DND-41 (cell line): ENCODE results near the gene TSPO.

ENCODE experiments used
- ATAC-seq: fragments of 200-7000 bp; cut with Tn5 transposase; 3 replicates; pipeline ENCODE4 v1.9.1; 2021; ENCODE audit warnings: low read depth; ENCODE audit not compliant: insufficient read depth
- DNase-seq: peaks from one replicate; pipeline ENCODE4 v3.0.0-alpha.2; 2020
- H2AFZ ChIP-seq: 2 replicates; pipeline ENCODE4 v1.6.0; 2012; ENCODE audit warnings: low read depth, low read length
- H3K27ac ChIP-seq: 2 replicates; pipeline ENCODE4 v1.5.1; 2012; ENCODE audit warnings: low read length, inconsistent platforms
- H3K27me3 ChIP-seq: fragments of 200-600 bp; sonication (generic); 2 replicates; pipeline ENCODE4 v1.6.0; 2012; ENCODE audit warnings: low read length, mild to moderate bottlenecking, inconsistent platforms; ENCODE audit not compliant: insufficient read depth, poor library complexity
- H3K36me3 ChIP-seq: 2 replicates; pipeline ENCODE4 v1.5.1; 2012; ENCODE audit warnings: low read length, inconsistent platforms; ENCODE audit not compliant: insufficient read depth
- H3K4me1 ChIP-seq: 2 replicates; pipeline ENCODE4 v1.5.1; 2012; ENCODE audit warnings: mild to moderate bottlenecking, low read length; ENCODE audit not compliant: insufficient read depth
- H3K4me2 ChIP-seq: 2 replicates; pipeline ENCODE4 v1.6.0; 2012; ENCODE audit warnings: mild to moderate bottlenecking, moderate library complexity, low read length, inconsistent platforms; ENCODE audit not compliant: insufficient read depth
- H3K4me3 ChIP-seq, 2 experiments: fragments of 200-600 bp in 1 of 2; shearing (Covaris generic) in 1 of 2; 2 replicates each; pipeline ENCODE4 v1.5.1; 2012 to 2016; ENCODE audit warnings: inconsistent platforms in 2 of 2, low read length in 2 of 2, mild to moderate bottlenecking in 2 of 2, low read depth in 1 of 2, moderate library complexity in 1 of 2
- H3K79me2 ChIP-seq: 2 replicates; pipeline ENCODE4 v1.6.0; 2012; ENCODE audit warnings: low read length, inconsistent platforms; ENCODE audit not compliant: insufficient read depth
- H3K9ac ChIP-seq: 2 replicates; pipeline ENCODE4 v1.6.0; 2012; ENCODE audit warnings: low read depth, mild to moderate bottlenecking, inconsistent platforms, low read length, moderate library complexity
- H3K9me3 ChIP-seq: 2 replicates; pipeline ENCODE4 v1.5.1; 2012; ENCODE audit warnings: low read length, moderate library complexity, mild to moderate bottlenecking, inconsistent platforms; ENCODE audit not compliant: insufficient read depth, severe bottlenecking
- H4K20me1 ChIP-seq: 2 replicates; pipeline ENCODE4 v1.6.0; 2012; ENCODE audit warnings: low read length; ENCODE audit not compliant: insufficient read depth
- EZH2 ChIP-seq: IDR thresholded peaks from 3 replicates; pipeline ENCODE4 v1.6.1; 2012; ENCODE audit warnings: borderline replicate concordance, low read depth, mild to moderate bottlenecking, moderate library complexity, low read length, inconsistent platforms; ENCODE audit not compliant: severe bottlenecking
- TF ChIP-seq, protein P1 (sequence below): IDR thresholded peaks from 2 replicates; pipeline ENCODE4 v1.5.1; 2012; ENCODE audit warnings: borderline replicate concordance, low read length, moderate library complexity, mild to moderate bottlenecking; ENCODE audit not compliant: poor library complexity, severe bottlenecking; ENCODE audit errors: extremely low read depth

TSPO gene

DNA sequence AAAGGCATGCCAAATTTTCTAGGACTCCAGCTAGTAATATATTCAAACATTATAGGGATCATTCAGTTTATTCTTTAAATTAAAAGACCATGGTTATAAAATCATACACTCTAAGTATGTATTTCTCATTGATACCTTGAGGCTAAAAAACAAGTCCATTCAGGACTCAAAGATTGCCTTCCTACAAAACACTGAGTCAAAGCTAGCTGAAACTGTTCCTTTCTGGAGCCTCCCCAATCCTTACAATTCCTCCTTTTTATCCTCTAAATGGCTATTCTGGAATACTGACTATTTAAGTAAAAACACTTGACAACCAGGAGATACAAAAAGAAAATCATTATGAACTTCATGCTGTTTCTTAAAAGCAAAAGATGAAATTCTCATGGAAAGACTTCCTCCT, 40.5 kb downstream of the TSPO start:
- H3K4me2 ChIP-seq = no peak overlapping the region
- no peaks in the 10 kb centered on the region for H4K20me1 ChIP-seq
- H3K9me3 ChIP-seq = no peaks in the 10 kb centered on the region
- H3K36me3 ChIP-seq = no peaks in the 10 kb centered on the region
- H3K9ac ChIP-seq = no peak overlapping the region
- H3K4me3 ChIP-seq = no peak overlapping the region
- H2AFZ ChIP-seq = no peak overlapping the region
- H3K4me1 ChIP-seq = peaks cover 8% of the 10 kb centered on the region; the same call in 1 of the 2 replicates
- H3K27ac ChIP-seq = no peak overlapping the region
- H3K79me2 ChIP-seq = no peaks in the 10 kb centered on the region
- TF ChIP-seq EZH2 = no peak
- TF ChIP-seq, protein P1, sequence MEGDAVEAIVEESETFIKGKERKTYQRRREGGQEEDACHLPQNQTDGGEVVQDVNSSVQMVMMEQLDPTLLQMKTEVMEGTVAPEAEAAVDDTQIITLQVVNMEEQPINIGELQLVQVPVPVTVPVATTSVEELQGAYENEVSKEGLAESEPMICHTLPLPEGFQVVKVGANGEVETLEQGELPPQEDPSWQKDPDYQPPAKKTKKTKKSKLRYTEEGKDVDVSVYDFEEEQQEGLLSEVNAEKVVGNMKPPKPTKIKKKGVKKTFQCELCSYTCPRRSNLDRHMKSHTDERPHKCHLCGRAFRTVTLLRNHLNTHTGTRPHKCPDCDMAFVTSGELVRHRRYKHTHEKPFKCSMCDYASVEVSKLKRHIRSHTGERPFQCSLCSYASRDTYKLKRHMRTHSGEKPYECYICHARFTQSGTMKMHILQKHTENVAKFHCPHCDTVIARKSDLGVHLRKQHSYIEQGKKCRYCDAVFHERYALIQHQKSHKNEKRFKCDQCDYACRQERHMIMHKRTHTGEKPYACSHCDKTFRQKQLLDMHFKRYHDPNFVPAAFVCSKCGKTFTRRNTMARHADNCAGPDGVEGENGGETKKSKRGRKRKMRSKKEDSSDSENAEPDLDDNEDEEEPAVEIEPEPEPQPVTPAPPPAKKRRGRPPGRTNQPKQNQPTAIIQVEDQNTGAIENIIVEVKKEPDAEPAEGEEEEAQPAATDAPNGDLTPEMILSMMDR = no peak
- H3K27me3 ChIP-seq = peaks cover 4% of the 10 kb centered on the region
- ATAC-seq = no peak
- DNase-seq = no peak

DNA sequence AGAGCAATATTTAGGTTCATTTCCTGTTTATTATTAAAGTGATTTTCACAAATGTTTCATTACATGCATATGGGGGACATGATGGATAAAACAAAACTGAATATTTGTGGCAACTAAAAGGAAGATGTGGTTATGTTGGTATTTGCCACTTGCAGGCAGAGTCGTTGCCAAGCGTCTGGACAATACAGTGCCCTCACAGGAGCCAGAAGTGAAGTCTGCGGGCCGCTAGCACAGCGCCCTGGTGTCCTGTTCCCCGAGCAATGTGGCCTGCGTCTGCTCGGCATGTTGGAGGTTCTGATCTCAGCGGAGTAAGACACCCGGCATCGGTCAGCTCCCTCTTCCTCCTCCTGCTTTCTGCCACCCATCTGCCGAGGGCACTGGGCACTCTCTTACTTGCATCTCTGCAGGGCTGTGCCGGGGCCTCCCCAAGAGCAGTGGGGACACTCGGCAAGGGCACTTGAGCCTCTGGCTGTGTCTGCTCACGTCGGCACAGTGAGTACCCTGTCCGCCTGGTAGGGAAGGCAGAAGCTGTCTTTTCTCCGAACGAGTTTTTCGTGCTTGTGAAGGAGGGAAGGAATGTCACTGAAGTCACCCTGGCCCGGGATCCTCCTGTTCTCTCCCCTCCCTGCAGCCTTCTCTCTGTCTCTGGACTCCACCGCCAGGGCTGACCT, 46.0 kb downstream of the TSPO start:
- no peaks in the 10 kb centered on the region for H3K9me3 ChIP-seq
- H3K9ac ChIP-seq = no peak overlapping the region
- ATAC-seq = no peak
- H3K27me3 ChIP-seq = no peaks in the 10 kb centered on the region
- H3K4me1 ChIP-seq = no peaks in the 10 kb centered on the region
- TF ChIP-seq EZH2 = no peak
- TF ChIP-seq, protein P1 = no peak
- no peaks in the 10 kb centered on the region for H3K79me2 ChIP-seq
- H2AFZ ChIP-seq = no peak overlapping the region
- no peaks in the 10 kb centered on the region for H3K36me3 ChIP-seq
- no peak overlapping the region for H3K4me3 ChIP-seq
- H4K20me1 ChIP-seq = no peaks in the 10 kb centered on the region
- no peak overlapping the region for H3K27ac ChIP-seq
- no peak for DNase-seq
- H3K4me2 ChIP-seq = no peak overlapping the region

DNA sequence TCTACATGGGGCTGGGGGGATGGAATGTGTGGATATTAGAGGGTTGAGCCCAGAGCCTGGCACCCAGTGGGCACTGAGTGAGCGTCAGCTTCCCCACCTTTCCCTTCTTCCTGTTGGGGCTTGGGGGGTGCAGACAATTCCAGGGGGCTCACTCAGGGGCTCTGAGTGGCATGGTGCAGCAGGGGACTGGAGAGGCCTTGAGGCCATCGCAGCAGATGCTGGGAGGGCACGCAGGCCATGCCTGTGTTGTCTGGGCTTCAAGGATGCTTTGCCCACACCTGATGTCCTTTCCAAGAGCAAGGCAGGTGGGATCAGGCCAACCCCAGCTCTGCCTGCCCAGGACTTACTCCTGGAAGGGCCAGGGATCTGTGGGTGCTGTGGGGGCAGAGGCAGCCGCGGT, 46.8 kb downstream of the TSPO start:
- no peak overlapping the region for H2AFZ ChIP-seq
- no peak for ATAC-seq
- H3K9ac ChIP-seq = no peak overlapping the region
- TF ChIP-seq EZH2 = no peak
- TF ChIP-seq, protein P1 = no peak
- no peaks in the 10 kb centered on the region for H3K36me3 ChIP-seq
- H4K20me1 ChIP-seq = no peaks in the 10 kb centered on the region
- no peaks in the 10 kb centered on the region for H3K79me2 ChIP-seq
- no peaks in the 10 kb centered on the region for H3K4me1 ChIP-seq
- no peak overlapping the region for H3K4me3 ChIP-seq
- no peaks in the 10 kb centered on the region for H3K9me3 ChIP-seq
- no peaks in the 10 kb centered on the region for H3K27me3 ChIP-seq
- no peak for DNase-seq
- H3K4me2 ChIP-seq = no peak overlapping the region
- no peak overlapping the region for H3K27ac ChIP-seq
